Endometrial microvascular endothelial cells (primary cell): ENCODE results near the gene SLC16A5. TPM values are rescaled to one million over a fixed set of nuclear protein-coding genes. Genes with fewer than 3 reads are reported as not detected.

Source experiments
- in situ Hi-C: cut with HindIII; loops from 2 replicates; pipeline ENCODE4 v1.10.0; 2017; ENCODE audit warnings: low sequenced_read_pairs, low pct_unique_long_range_greater_than_20kb; ENCODE audit errors: inconsistent ontology term
- total RNA-seq: library from RNA; depleted of rRNA; stranded (reverse); fragments of >200 nt; gene quantifications from one replicate; pipeline ENCODE4 v1.2.3, GENCODE V29; 2015; ENCODE audit errors: inconsistent ontology term

The SLC16A5 gene
- total RNA-seq, 1 donor from 2014 or later: 4.3 TPM

DNA sequence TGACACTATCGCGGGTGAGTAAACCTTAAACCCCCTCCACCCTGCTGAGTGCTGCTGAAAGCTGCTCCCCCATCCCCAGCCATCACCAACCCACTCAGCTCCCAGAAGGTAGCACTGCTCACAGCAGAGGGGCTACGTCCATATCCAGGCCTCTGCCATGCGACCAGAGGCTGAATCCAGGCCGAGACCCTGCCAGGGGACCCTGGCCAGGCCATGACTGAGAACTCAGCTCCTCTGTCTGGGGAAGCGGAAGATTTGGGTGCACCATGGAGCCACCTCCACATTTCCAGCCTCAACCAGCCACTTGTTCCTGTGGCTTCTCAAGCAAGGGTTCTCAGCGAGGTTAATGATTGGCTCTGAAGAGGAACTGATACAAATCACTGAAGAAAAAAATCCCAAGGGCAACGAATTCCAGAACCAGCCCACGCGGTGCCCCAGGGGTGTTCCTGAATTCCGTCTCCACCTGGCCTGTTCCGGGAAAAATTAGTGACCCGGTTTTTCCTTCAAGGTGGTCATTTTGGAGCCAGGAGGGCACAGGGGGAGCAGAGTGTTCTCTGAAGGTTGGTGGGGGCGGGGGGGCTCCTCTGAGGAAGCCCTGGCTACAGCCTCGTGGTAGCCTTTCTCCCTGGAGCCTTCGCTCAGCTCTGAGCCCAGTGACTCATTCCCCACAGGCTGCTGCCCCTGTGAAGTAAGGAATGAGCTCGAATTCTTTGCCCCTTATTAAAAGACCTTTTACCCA is 9.3 kb upstream of the SLC16A5 start:
- in situ Hi-C loops: no loop called here

DNA sequence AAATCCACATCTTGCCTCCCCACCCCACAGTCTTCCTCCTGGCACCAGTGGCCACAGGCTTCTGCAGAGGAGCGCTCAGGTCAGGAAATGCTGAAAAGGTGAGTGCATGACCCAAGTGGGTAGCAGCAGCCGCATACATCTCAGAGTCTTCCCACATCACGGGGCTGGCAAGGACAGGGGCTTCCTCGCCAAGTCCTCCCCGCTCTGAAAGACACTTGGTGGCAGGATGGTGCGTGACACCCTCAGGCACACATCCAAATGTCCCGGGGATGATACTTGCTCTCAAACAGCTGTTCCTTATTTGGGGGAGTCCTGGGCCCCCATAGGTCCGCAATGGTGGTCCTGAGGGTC is 8.8 kb upstream of the SLC16A5 start:
- in situ Hi-C loops: no loop called here

DNA sequence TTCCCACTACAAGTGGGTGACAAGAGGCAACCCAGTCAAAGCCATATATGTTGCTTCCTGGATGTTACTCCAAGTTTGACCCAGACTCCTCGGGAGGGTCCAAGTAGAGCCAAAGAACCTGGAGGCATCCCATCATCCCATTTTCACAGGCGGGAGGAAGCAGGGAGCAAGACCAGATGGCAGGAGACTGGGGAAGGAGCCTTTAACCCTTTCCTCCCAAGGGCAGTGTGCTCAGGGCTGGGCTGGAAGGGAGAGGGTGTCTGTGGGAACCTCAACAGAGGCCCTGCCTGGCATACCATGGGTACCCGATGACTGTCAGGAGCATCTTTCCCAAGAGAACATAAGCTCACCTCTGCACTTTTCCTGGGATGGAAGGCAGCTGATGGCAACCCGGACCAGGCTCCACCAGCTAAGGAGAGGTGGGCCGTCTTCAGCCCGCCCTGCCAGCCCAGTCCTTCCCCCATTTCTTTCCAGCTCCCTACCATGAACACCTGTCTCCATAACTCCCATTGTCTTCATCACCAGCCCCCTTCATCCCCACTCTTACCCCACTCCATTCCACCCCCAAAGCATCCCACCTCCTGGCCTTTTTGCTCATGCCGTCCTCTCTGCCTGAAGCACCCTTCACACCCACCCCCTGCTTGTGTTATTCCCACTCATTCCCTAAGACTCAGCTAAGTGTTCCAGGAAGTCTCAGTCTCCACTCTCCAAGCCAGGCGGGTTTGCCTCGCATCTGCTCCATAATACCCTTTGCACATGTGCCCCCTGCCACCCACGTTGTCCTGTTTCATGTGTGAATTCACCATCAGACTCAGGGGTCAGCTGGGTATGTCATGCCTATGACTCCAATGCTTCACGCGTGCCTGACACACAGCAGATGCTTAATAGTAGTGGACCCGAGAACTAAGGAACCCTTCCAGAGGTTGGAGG is 5.9 kb upstream of the SLC16A5 start:
- in situ Hi-C loops: no loop called here

DNA sequence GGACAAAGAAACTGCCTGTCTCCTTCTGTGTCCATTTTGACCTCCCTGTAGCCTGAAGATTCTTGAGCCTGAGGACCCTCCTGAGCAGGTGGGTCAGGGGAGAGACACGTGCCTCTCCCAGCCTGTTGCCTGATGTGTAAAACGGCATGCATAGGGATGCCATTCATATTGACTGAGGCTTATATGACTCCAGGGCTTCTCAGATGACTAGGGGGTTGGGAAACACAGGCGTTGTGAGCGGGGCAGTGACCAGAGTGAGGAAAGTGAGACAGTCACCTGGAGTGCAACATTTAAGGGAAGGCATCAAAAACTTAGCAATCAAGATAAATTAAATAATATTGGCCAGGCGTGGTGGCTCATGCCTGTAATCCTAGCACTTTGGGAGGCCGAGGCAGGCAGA is 5.1 kb upstream of the SLC16A5 start:
- in situ Hi-C loops: no loop called here

DNA sequence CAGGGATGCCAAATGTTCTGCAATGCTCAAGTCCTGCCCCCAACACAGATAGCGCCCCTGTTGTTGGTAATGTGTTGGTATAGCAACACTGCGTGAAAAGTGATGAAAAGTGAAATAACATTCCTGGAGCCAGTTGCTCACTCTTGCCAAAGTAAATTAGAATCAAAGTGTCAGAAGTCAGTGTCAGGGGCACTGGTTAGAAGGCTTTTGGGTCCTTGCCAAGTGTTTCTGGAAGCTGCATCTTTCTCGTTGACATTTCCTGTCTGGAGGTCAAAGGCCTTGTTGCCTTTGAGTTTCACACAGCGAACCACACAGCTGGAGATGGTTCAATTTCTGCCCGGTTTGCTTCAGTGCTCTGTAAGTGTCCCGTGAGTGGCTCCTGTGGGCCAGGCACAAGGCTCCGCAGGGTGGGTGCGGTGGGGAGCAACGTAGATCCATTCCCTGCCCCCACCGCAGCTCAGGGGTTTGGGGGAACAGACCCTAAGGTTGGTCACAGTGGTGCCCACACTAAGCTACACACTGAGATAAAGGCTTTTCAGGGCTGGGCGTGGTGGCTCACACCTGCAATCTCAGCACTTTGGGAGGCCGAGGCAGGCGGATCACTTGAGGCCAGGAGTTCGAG is 3.6 kb upstream of the SLC16A5 start:
- in situ Hi-C loops: no loop called here

DNA sequence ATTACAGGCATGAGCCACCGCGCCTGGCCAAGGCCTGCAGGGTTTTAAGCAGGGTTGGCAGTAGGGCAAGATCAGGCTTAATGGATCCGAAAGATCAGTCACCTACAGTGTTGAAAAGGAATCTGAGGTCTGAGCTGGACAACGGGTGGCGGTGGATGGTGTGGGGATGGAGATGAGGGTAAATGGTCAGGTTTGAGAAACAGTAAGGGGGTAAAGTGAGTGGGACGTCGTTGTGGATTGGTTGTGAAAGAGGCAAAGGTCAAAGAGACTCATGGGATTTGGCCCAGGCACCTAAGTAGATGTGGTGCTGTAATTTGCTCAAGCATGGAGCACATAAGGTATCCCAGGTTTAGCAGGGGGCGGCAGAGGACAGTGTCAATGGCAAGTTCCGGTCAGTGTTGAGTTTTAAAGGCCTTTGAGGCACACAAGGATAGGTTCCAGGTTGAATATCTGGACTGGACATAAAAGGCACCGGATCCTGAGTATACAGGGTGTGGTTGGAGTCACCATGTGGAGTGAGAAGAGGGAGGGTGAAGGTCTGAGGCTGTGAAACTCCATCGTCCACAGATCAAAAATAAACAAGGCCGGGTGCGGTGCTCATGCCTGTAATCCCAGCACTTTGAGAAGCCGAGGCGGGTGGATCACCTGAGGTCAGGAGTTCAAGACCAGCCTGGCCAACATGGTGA is 1.1 kb upstream of the SLC16A5 start:
- in situ Hi-C loops: no loop called here

DNA sequence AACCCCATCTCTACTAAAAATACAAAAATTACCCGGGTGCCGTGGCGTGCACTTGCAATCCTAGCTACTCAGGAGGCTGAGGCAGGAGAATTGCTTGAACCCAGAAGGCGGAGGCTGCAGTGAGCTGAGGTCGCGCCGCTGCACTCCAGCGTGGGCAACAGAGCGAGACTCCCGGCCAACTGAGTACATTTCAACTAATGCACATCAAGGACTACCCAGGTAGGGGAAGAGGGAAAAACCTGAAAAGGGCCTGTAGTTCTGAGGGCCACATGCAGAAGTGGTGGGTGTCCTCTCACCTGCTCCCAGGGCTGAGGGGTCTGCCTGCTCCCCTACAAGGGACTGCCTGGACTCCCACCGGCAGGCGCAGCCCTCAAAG is 584 bp upstream of the SLC16A5 start:
- in situ Hi-C loops: no loop called here

DNA sequence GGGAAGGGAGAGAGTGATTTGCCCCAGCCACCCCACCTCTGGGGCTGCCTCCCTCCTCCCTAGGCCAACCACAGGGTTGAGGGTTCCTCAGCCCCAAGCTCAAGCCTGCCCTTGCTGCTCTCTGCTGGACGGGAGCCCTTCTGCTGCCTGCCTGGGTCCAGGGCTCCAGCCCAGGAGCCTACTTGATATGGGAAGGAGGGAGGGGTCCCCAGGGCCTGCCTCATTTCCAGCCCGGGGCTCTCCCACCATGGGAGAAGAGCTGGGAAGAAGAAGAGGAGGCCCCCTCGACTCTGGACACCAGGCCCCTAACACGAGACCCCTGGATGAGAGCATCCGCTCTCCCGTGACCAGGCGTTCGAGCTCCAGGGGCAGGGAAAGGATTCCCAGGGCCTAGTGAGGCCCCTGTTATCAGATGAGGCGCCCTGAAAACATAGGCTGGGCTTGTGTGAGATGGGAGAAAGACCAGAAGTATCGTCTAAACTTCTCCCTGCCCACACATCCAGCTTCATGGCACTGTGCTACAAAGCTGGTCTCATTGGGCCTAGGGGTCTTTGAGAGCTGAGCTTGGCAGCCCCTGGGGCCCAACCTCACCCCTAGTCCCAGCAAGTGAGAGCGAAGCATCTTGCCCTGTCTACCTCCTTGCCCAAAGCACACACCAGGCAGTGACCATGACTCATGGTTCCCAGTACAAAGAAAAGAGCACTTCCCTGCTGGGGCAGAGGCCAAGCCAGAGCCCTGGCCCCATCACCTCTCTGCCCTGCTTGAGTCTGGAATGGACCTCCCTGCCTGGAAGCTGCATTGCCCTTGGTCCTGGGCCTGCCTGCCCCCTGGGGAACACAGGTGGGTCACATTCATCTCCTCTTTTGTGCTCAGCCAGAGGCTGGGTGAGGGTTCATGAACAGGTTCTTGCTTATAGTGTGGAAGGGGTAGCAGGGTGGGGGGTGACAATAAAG is 987 bp downstream of the SLC16A5 start:
- in situ Hi-C loops: no loop called here

DNA sequence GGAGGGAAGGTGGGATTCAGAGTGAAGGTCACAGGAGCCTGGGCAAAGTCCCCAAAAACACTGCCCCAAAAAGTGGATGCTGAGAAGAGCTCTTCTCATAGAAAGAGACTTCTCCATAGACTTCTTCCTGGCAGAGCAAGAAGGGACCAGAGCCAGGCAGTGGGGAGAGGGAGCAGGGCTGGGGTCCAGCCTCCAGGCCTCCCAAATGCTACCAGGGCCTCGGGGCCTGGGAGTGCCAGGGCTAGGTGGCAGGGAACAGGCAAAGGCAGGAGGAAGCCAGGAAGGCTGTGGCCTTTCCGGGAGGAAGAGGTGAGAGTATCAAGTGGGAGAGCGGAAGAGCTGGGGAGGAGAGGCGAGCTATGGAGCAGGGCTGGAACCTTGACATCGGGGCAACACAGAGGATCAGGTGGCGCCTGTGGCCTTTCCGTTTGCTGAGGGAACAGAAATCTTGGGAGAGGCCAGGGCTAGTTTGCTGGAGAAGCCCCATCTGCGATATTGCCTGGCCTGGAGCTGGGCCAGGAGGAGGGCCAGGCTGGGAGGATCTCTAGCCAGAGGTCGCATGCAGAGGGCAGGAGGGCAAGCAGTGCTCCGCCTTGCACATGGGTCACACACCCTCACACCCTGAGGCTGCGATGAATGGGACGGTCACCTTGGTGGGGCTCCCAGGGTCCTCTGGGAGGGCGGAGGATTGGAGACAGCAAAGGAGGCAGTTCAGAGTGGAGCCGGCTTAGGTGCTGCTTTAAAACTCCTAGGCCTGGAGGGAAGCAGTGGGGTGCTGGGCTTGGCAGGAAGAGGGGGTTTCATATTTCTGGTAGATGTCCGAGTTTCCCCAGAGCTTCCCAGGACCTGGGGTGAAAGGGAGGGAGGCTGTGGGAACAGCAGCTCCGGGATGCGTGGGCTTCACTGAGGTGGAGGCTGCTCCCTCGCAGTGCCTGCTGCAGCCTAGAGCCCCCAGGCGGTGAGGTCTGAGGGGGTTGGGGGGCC is 3.4 kb downstream of the SLC16A5 start:
- in situ Hi-C loops: no loop called here

DNA sequence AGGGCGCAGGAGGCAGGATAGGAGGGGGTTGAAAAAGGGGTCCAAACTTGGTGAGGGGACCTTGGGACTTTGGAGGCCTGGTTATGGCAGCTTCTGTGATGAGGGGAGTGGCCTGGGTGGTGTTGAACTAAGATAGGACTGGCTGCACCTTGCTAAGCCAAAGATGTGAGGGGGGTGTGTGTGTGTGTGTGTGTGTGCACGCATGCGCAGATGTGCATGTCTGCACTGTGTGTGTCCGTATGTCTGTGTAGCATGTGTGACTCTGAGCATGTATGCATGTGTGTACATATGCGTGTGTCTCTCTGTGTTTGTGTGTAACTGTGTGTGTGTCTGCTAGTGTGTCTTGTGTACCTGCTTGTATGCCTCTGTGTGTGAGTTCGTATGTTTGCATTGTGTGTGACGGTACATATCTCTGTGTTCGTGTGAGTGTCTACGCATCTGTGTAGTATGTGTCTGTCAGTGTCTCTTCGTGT is 4.1 kb downstream of the SLC16A5 start:
- in situ Hi-C loops: no loop called here

DNA sequence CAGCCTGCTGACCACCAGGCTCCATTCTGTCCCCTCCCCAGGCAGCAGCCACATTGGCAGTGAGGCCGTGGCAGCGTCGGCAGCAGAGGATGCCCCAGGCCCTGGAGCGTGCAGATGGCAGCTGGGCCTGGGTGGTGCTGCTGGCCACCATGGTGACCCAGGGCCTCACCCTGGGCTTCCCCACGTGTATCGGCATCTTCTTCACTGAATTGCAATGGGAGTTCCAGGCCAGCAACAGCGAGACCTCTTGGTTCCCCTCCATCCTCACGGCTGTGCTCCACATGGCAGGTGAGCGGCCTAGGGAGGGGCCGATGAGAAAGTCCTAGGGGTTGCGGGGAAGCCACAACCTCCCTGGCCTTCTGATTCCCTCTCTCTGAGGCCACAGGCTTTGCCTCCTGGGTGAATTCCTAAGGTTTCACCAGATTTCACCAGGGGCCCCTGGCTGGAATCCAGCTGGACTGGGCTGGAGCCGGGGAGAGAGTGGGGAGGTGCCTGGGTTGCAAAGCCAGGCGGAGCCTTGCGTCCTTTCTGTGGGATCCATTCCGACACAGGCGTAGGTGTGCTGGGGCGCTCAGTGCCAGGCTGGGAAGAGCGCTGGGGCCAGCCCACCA is 5.9 kb downstream of the SLC16A5 start:
- in situ Hi-C loops: no loop called here

DNA sequence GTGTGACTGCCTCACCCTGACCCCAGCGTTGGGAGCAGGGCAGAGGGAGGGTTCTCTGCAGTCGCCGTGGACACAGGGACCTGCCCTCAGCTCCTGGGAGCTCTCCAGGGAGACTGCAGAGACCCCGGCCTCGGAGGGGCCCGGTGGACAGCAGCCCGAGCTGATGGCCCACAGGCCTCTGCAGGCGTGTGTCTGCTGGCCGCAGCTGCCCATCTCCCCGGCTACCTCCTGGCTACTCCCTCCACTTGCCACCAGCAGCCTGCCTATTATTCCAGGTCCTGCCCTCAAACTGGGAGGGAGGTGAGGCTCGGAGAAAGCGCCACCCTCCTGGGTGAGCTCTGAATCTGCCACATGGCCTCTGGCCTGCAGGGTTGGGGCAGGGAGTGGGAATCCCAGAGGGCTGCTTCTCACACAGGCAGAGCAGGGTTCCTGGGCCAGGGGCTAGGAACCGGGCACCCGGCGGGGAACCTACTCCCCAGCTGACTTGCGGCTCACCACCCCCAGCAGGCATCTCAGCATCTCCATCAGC is 7.2 kb downstream of the SLC16A5 start:
- in situ Hi-C loops: no loop called here

DNA sequence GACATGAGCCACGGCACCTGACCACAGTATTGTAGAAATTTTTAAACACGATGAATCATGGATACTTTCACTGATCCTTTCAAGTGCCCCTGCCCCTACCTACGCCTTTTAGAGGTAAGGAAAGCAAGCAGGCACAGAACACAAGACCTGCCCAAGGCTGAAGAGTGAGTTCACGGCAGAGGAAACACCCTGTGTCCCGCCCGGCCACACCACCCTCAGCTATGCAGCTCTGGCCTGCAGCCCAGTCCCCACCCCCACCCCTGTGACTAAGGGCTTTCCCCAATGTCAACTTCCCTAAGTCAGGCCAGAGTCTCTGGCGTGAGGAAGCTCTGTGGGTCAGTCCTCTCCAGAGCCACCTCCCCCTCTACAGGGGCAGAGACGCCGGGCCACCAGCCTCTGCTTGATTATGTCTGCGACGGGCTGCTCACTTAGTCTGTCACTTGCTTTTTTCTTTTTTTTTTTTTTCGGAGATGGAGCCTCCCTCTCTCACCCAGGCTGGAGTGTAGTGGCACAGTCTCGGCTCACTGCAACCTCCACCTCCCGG is 8.4 kb downstream of the SLC16A5 start:
- in situ Hi-C loops: no loop called here

DNA sequence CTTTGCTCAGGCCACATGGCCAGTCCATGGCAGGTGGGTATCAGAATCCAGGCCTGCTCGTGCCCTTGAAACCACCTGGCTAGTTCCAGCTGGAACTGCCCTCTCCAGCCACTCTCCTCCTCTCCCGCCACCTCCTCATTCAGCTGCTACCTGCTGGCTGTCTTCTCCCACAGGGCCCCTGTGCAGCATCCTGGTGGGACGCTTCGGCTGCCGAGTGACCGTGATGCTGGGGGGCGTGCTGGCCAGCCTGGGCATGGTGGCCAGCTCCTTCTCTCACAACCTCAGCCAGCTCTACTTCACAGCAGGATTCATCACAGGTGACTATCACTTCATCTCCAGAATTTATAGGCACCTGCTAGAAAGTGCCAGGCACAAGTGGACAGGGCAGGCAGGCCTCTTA is 10.1 kb downstream of the SLC16A5 start:
- in situ Hi-C loops: no loop called here

DNA sequence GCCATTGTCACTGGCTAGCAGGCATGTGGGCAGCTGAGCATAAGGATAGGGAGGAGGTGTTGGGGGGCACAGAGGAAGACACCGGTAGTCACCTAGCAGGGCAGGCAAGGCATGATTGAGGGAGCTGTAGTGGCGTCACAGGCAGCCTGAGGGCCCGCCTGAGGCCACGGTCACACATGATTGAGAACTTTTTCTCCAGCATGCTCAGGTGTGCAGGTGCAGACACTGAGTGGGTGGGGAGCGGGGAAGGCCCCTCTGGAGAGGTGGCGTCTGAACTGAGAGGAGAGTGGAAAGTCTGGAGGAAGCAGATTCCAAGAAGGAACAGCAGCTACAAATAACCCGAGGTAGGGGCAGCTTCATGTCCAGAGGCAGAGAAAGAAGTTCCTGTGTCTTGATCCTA is 11.1 kb downstream of the SLC16A5 start:
- in situ Hi-C loops: no loop called here

DNA sequence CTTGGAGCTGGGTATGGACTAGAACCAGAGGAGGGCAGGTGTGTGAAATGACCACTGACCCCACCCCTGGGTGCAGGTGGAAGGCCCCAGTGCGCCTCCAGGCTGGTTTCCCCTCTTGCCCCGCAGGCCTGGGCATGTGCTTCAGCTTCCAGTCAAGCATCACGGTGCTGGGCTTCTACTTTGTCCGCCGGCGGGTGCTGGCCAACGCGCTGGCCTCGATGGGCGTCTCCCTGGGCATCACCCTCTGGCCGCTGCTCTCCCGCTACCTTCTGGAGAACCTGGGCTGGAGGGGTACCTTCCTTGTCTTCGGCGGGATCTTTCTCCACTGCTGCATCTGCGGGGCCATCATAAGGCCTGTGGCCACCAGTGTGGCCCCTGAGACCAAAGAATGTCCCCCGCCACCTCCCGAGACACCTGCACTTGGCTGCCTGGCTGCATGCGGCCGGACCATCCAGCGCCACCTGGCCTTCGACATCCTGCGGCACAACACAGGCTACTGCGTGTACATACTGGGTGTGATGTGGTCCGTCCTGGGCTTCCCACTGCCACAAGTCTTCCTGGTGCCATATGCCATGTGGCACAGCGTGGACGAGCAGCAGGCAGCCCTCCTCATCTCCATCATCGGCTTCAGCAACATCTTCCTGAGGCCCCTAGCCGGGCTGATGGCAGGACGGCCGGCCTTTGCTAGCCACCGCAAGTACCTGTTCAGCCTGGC is 12.3 kb downstream of the SLC16A5 start:
- in situ Hi-C loops: no loop called here
